H9 (cell line): ENCODE results near the gene ZDHHC17. TPM values are rescaled to one million over a fixed set of nuclear protein-coding genes. Genes with fewer than 3 reads are reported as not detected.

Experiments
- DNase-seq: peaks from one replicate; pipeline ENCODE4 v3.0.0-alpha.2; 2017
- H2AFZ ChIP-seq: one replicate; pipeline ENCODE4 v1.6.1; 2013; ENCODE audit warnings: mild to moderate bottlenecking, low read length, control low read depth, moderate library complexity
- H2AK5ac ChIP-seq: 2 replicates; pipeline ENCODE4 v1.6.1; 2013; ENCODE audit warnings: low read length, control low read depth, mixed read lengths; ENCODE audit not compliant: insufficient read length
- H2BK120ac ChIP-seq: one replicate; pipeline ENCODE4 v1.6.1; 2013; ENCODE audit warnings: low read depth, mild to moderate bottlenecking, low read length, control low read depth, inconsistent platforms; ENCODE audit not compliant: poor library complexity, severe bottlenecking
- H2BK12ac ChIP-seq: 2 replicates; pipeline ENCODE4 v1.6.1; 2013; ENCODE audit warnings: low read length, control low read depth, mixed read lengths, low read depth; ENCODE audit not compliant: insufficient read length
- H2BK15ac ChIP-seq: 2 replicates; pipeline ENCODE4 v1.6.1; 2013; ENCODE audit warnings: low read depth, low read length, control low read depth
- H2BK20ac ChIP-seq: one replicate; pipeline ENCODE4 v1.6.1; 2013; ENCODE audit warnings: low read depth, mild to moderate bottlenecking, low read length, control low read depth, inconsistent platforms; ENCODE audit not compliant: poor library complexity, severe bottlenecking
- H2BK5ac ChIP-seq: 2 replicates; pipeline ENCODE4 v1.6.1; 2013; ENCODE audit warnings: low read length, control low read depth, mixed read lengths; ENCODE audit not compliant: insufficient read length
- H3K14ac ChIP-seq: 2 replicates; pipeline ENCODE4 v1.6.1; 2013; ENCODE audit warnings: low read length, control low read depth; ENCODE audit not compliant: insufficient read depth
- H3K18ac ChIP-seq: 2 replicates; pipeline ENCODE4 v1.6.1; 2013; ENCODE audit warnings: low read depth, mild to moderate bottlenecking, mixed read lengths, low read length, control low read depth; ENCODE audit not compliant: insufficient read length
- H3K23ac ChIP-seq: 2 replicates; pipeline ENCODE4 v1.6.1; 2013; ENCODE audit warnings: low read length, control low read depth, mixed read lengths, low read depth; ENCODE audit not compliant: insufficient read length
- H3K23me2 ChIP-seq: 2 replicates; pipeline ENCODE4 v1.6.1; 2013; ENCODE audit warnings: low read depth, mild to moderate bottlenecking, mixed read lengths, low read length, control low read depth; ENCODE audit not compliant: insufficient read length, poor library complexity, severe bottlenecking
- H3K27ac ChIP-seq: 2 replicates; pipeline ENCODE4 v1.5.1; 2013; ENCODE audit warnings: low read length, control low read depth, mixed read lengths, low read depth; ENCODE audit not compliant: insufficient read length
- H3K27me3 ChIP-seq: 2 replicates; pipeline ENCODE4 v1.6.1; 2013; ENCODE audit warnings: low read length, control low read depth, inconsistent platforms; ENCODE audit not compliant: insufficient read depth
- H3K4ac ChIP-seq: 2 replicates; pipeline ENCODE4 v1.6.1; 2013; ENCODE audit warnings: low read depth, mild to moderate bottlenecking, control low read depth, inconsistent platforms, low read length, moderate library complexity
- H3K4me1 ChIP-seq: 2 replicates; pipeline ENCODE4 v1.6.1; 2013; ENCODE audit warnings: low read length, control low read depth, inconsistent platforms; ENCODE audit not compliant: insufficient read depth
- H3K4me2 ChIP-seq: 2 replicates; pipeline ENCODE4 v1.6.1; 2013; ENCODE audit warnings: low read length, control low read depth, mixed read lengths; ENCODE audit not compliant: insufficient read length, insufficient read depth
- H3K56ac ChIP-seq: 2 replicates; pipeline ENCODE4 v1.6.1; 2013; ENCODE audit warnings: low read depth, mild to moderate bottlenecking, mixed read lengths, low read length, control low read depth; ENCODE audit not compliant: insufficient read length
- H3K79me1 ChIP-seq: 2 replicates; pipeline ENCODE4 v1.6.1; 2013; ENCODE audit warnings: low read depth, mild to moderate bottlenecking, moderate library complexity, low read length, control low read depth, inconsistent platforms; ENCODE audit not compliant: insufficient read depth, poor library complexity, severe bottlenecking
- H3K79me2 ChIP-seq: 2 replicates; pipeline ENCODE4 v1.6.1; 2013; ENCODE audit warnings: low read length, control low read depth, inconsistent platforms; ENCODE audit not compliant: insufficient read depth
- H3K9ac ChIP-seq: 2 replicates; pipeline ENCODE4 v1.6.1; 2013; ENCODE audit warnings: low read length, control low read depth, mixed read lengths; ENCODE audit not compliant: insufficient read length; ENCODE audit errors: extremely low read depth
- H3K9me3 ChIP-seq: one replicate; pipeline ENCODE4 v1.6.1; 2013; ENCODE audit warnings: low read depth, low read length, inconsistent platforms; ENCODE audit not compliant: control insufficient read depth
- H3T11ph ChIP-seq: one replicate; pipeline ENCODE4 v1.6.1; 2013; ENCODE audit warnings: mild to moderate bottlenecking, low read length, control low read depth, inconsistent platforms
- H4K20me1 ChIP-seq: one replicate; pipeline ENCODE4 v1.6.1; 2013; ENCODE audit not compliant: control insufficient read depth, insufficient read length, insufficient read depth
- H4K5ac ChIP-seq: 2 replicates; pipeline ENCODE4 v1.6.1; 2013; ENCODE audit warnings: low read depth, mild to moderate bottlenecking, mixed read lengths, low read length, control low read depth; ENCODE audit not compliant: insufficient read length
- H4K8ac ChIP-seq: replicated peaks from 2 replicates; pipeline ENCODE4 v1.6.1; 2013; ENCODE audit warnings: low read length, control low read depth, mixed read lengths, low read depth; ENCODE audit not compliant: insufficient read length
- H4K91ac ChIP-seq: 2 replicates; pipeline ENCODE4 v1.6.1; 2013; ENCODE audit warnings: low read depth, mild to moderate bottlenecking, moderate library complexity, mixed read lengths, low read length, control low read depth; ENCODE audit not compliant: insufficient read length
- H3K27ac Mint-ChIP-seq, 3 experiments: 2 replicates in 2 of 3; 3 replicates in 1 of 3; pipeline ENCODE4 v1.8.0; 2020 to 2021; ENCODE audit warnings: mixed read lengths in 3 of 3, mild to moderate bottlenecking in 1 of 3, moderate library complexity in 1 of 3
- H3K27me3 Mint-ChIP-seq: 2 replicates; pipeline ENCODE4 v1.8.0; 2021; ENCODE audit warnings: low read depth, mild to moderate bottlenecking, moderate library complexity, mixed read lengths
- H3K36me3 Mint-ChIP-seq, 3 experiments: 2 replicates in 2 of 3; 3 replicates in 1 of 3; pipeline ENCODE4 v1.8.0; 2020 to 2021; ENCODE audit warnings: low read depth in 3 of 3, mixed read lengths in 3 of 3; ENCODE audit not compliant: insufficient read depth in 1 of 3
- H3K4me1 Mint-ChIP-seq, 2 experiments: 2 replicates each; pipeline ENCODE4 v1.8.0; 2020; ENCODE audit warnings: mixed read lengths in 2 of 2
- H3K4me3 Mint-ChIP-seq, 2 experiments: 2 replicates in 1 of 2; 3 replicates in 1 of 2; pipeline ENCODE4 v1.8.0; 2020 to 2021; ENCODE audit warnings: mild to moderate bottlenecking in 2 of 2, mixed read lengths in 2 of 2, moderate library complexity in 1 of 2
- H3K9me3 Mint-ChIP-seq, 2 experiments: 2 replicates in 1 of 2; 3 replicates in 1 of 2; pipeline ENCODE4 v1.8.0; 2020; ENCODE audit warnings: mild to moderate bottlenecking in 2 of 2, mixed read lengths in 2 of 2, moderate library complexity in 1 of 2
- CTCF ChIP-seq: fragments of 200-600 bp; sonication (generic); conservative IDR thresholded peaks from 3 replicates; pipeline ENCODE4 v1.8.0; 2021; ENCODE audit warnings: antibody characterized with exemption, mild to moderate bottlenecking
- WGBS: extraction: QIAGEN DNeasy Blood & Tissue Kit; methylation state at CpG from one replicate; pipeline ENCODE4 v1.1.7; 2013; ENCODE audit warnings: missing lambda C conversion rate, low lambda C conversion rate, mixed read lengths; ENCODE audit not compliant: insufficient read length; ENCODE audit errors: extremely low coverage; 5-methylcytosine and 5-hydroxymethylcytosine counted together
- total RNA-seq: library from RNA; stranded (reverse); gene quantifications from 2 replicates; pipeline ENCODE4 v1.2.1, GENCODE V29; 2021

Gene ZDHHC17
- total RNA-seq, 1 experiment from 2014 or later = 32.6 TPM

- H4K20me1 ChIP-seq = no peaks in the 10 kb centered on the region
- no peak overlapping the region for H3K14ac ChIP-seq
- Mint-ChIP-seq H3K9me3 (no peaks in the 10 kb centered on the region), H3K27me3 (no peaks in the 10 kb centered on the region), H3K4me1 (peaks cover 6 to 8% of the 10 kb centered on the region in 2 experiments), H3K4me3 (no peak overlapping the region), H3K27ac (no peak overlapping the region), H3K36me3 (no peaks in the 10 kb centered on the region)
- no peak overlapping the region for H2BK5ac ChIP-seq
- no peak overlapping the region for H4K5ac ChIP-seq
- no peak overlapping the region for H2AFZ ChIP-seq
- WGBS = no CpG with 5 or more reads among the region's 1 CpG
- no peak overlapping the region for H2AK5ac ChIP-seq
- H2BK20ac ChIP-seq = no peak overlapping the region
- no peaks in the 10 kb centered on the region for H3K79me2 ChIP-seq
- H3K9ac ChIP-seq = no peak overlapping the region
- DNase-seq = no peak
- H3K79me1 ChIP-seq = no peaks in the 10 kb centered on the region
- H2BK12ac ChIP-seq = no peak overlapping the region
- H3K27me3 ChIP-seq = no peaks in the 10 kb centered on the region
- no peak overlapping the region for H3K27ac ChIP-seq
- H3K56ac ChIP-seq = no peak overlapping the region
- no peaks in the 10 kb centered on the region for H3K9me3 ChIP-seq
- H3K4ac ChIP-seq = no peak overlapping the region
- H3T11ph ChIP-seq = no peak overlapping the region
- H2BK15ac ChIP-seq = no peak overlapping the region
- no peak overlapping the region for H4K91ac ChIP-seq
- H3K4me1 ChIP-seq = no peaks in the 10 kb centered on the region
- no peak for TF ChIP-seq CTCF
- H3K18ac ChIP-seq = no peak overlapping the region
- no peak overlapping the region for H3K23ac ChIP-seq
- H3K4me2 ChIP-seq = no peak overlapping the region
- no peaks in the 10 kb centered on the region for H3K23me2 ChIP-seq
- H2BK120ac ChIP-seq = no peak overlapping the region
- H4K8ac ChIP-seq = no peak overlapping the region
Observed at GRCh38 chr12:76746516-76746915, 17.4 kb upstream of the ZDHHC17 start.
